Measurements from ENCODE around the gene PERP. TPM values are rescaled to one million over a fixed set of nuclear protein-coding genes. Genes with fewer than 3 reads are reported as not detected.

Gene PERP
- total RNA-seq, 1 donor, result 8.3 TPM

GRCh38 chr6:138087593-138088325 lies 19.5 kb downstream of the PERP start:
- Histone ChIP-seq H3K9me3 (ENCODE audit: low read depth, low read length) (no peaks in the 10 kb centered on the region), H3K4me3 (ENCODE audit: insufficient read depth, low read length) (no peak overlapping the region), H3K27me3 (ENCODE audit: insufficient read depth, low read length) (peaks cover 11% of the 10 kb centered on the region), H3K36me3 (ENCODE audit: insufficient read depth, low read length) (no peaks in the 10 kb centered on the region), H2AFZ (ENCODE audit: low read length) (no peak overlapping the region), H3K79me2 (ENCODE audit: insufficient read depth, low read length) (no peaks in the 10 kb centered on the region), H4K20me1 (ENCODE audit: insufficient read depth, low read length) (no peaks in the 10 kb centered on the region), H3K4me2 (ENCODE audit: insufficient read depth, low read length) (peak overlapping the region; percentile 62), H3K4me1 (ENCODE audit: insufficient read depth, low read length) (peaks cover 14% of the 10 kb centered on the region), H3K27ac (ENCODE audit: low read depth, low read length) (no peak overlapping the region)
- TF ChIP-seq CTCF (IDR thresholded peaks at IDR 0.05; ENCODE audit: extremely low read depth, low read depth, low read length), result no peak
- no peak for DNase-seq (ENCODE audit: insufficient read length, low spot score, missing footprints)

DNA sequence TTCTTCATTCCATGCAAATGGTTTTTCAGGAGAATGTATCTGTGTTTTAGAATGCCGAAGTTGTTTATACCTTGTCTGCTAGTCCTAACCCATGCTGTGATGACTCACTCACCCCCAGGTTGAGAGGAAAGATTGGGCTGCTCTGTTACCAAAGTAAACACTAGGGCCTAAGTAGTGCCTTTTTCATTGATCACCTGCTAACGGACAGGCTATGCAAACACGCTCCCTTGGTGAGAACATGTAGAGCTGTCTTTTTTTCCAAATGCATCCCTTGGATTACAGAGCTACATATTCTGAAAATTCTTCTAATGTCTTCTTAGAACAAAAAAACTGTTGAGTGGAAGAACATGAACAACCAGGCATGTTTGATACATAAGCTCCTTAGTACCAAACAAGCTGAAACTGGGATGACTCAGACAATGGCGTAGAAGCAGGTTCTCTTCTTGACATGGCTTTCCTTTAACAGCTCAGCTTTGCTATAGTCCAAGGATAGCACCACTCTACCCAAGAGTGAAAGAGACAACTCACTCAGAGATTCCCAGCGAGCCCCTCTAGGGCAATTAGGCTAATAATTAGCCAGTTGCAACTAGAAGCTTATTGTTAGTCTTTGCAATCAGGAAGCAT lies 20.5 kb downstream of the PERP start:
- Histone ChIP-seq H3K4me3 (ENCODE audit: insufficient read depth, low read length) (no peak overlapping the region), H3K9me3 (ENCODE audit: low read depth, low read length) (no peaks in the 10 kb centered on the region), H3K27ac (ENCODE audit: low read depth, low read length) (no peak overlapping the region), H3K4me2 (ENCODE audit: insufficient read depth, low read length) (no peak overlapping the region), H3K4me1 (ENCODE audit: insufficient read depth, low read length) (peaks cover 14% of the 10 kb centered on the region), H3K79me2 (ENCODE audit: insufficient read depth, low read length) (no peaks in the 10 kb centered on the region), H2AFZ (ENCODE audit: low read length) (no peak overlapping the region), H4K20me1 (ENCODE audit: insufficient read depth, low read length) (no peaks in the 10 kb centered on the region), H3K36me3 (ENCODE audit: insufficient read depth, low read length) (no peaks in the 10 kb centered on the region), H3K27me3 (ENCODE audit: insufficient read depth, low read length) (peaks cover 11% of the 10 kb centered on the region)
- no peak for TF ChIP-seq CTCF (IDR thresholded peaks at IDR 0.05; ENCODE audit: extremely low read depth, low read depth, low read length)
- DNase-seq (ENCODE audit: insufficient read length, low spot score, missing footprints), result no peak

- H3K36me3 ChIP-seq (ENCODE audit: insufficient read depth, low read length), result no peaks in the 10 kb centered on the region
- no peaks in the 10 kb centered on the region for H3K79me2 ChIP-seq (ENCODE audit: insufficient read depth, low read length)
- no peak overlapping the region for H3K4me2 ChIP-seq (ENCODE audit: insufficient read depth, low read length)
- H3K27me3 ChIP-seq (ENCODE audit: insufficient read depth, low read length), result peaks cover 11% of the 10 kb centered on the region
- no peak overlapping the region for H2AFZ ChIP-seq (ENCODE audit: low read length)
- peaks cover 14% of the 10 kb centered on the region for H3K4me1 ChIP-seq (ENCODE audit: insufficient read depth, low read length)
- TF ChIP-seq CTCF (IDR thresholded peaks at IDR 0.05; ENCODE audit: extremely low read depth, low read depth, low read length), result no peak
- DNase-seq (ENCODE audit: insufficient read length, low spot score, missing footprints), result no peak
- H3K27ac ChIP-seq (ENCODE audit: low read depth, low read length), result no peak overlapping the region
- H3K4me3 ChIP-seq (ENCODE audit: insufficient read depth, low read length), result no peak overlapping the region
- no peaks in the 10 kb centered on the region for H3K9me3 ChIP-seq (ENCODE audit: low read depth, low read length)
- H4K20me1 ChIP-seq (ENCODE audit: insufficient read depth, low read length), result no peaks in the 10 kb centered on the region
These were observed 21.4 kb downstream of the PERP start for GRCh38 chr6:138085839-138086222.

Data from osteoblast (primary cell).